Adrenal gland (tissue), 5 donors: ENCODE data around the gene ARID2.

Experiments used
- CTCF ChIP-seq, 6 experiments: fragments of 450-650 bp in 4 of 6; fragments of 200-600 bp in 2 of 6; sonication (generic) in 1 of 6; IDR thresholded peaks; 1 replicate in 5 of 6; 2 replicates in 1 of 6; pipeline versions ENCODE4 v1.5.1 to v1.8.0; 2016 to 2021; ENCODE audit warnings: antibody characterized with exemption in 6 of 6, mild to moderate bottlenecking in 2 of 6, moderate library complexity in 1 of 6
- POLR2A ChIP-seq, 2 donors: fragments of 450-650 bp; IDR thresholded peaks; one replicate each; pipeline ENCODE4 v1.6.1; 2017; ENCODE audit warnings: antibody characterized with exemption in 2 of 2, mild to moderate bottlenecking in 2 of 2, moderate library complexity in 1 of 2
- donor health status: DM: no; HTN: no; CAD: no.

DNA sequence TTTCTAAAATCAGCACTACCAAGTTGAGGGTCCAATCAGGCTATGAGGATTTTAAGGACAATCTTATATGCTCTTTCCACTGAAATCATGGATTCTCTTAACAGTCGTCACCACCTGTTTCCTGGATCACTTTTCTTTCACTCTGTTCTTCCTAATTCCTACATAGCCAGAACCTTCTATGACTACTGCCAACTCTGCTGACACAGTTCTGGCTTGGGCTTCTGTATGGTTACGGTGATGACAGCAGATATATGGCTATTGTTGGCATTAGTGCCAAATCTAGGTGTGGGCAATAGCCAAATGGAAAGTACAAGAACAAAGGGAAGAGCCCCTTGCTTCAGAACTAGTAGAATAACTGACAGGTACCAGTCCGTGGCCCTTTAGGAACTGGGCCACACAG, 124.0 kb downstream of the ARID2 start:
- TF ChIP-seq POLR2A (IDR thresholded peaks at IDR 0.05) (no peak), CTCF (IDR thresholded peaks at IDR 0.05) (no peak)
